GM12873 (cell line): ENCODE results near the gene SLC24A5.

Experiments
- TF ChIP-seq, protein P1 (sequence below): IDR thresholded peaks from 2 replicates; pipeline ENCODE4 v1.5.1; 2012; ENCODE audit warnings: low read depth, mild to moderate bottlenecking, moderate library complexity, low read length, control low read depth; ENCODE audit not compliant: insufficient read depth; ENCODE audit errors: missing control alignments

SLC24A5 gene

GRCh38 chr15:48170981-48171380, 50.2 kb downstream of the SLC24A5 start:
- TF ChIP-seq, protein P1, sequence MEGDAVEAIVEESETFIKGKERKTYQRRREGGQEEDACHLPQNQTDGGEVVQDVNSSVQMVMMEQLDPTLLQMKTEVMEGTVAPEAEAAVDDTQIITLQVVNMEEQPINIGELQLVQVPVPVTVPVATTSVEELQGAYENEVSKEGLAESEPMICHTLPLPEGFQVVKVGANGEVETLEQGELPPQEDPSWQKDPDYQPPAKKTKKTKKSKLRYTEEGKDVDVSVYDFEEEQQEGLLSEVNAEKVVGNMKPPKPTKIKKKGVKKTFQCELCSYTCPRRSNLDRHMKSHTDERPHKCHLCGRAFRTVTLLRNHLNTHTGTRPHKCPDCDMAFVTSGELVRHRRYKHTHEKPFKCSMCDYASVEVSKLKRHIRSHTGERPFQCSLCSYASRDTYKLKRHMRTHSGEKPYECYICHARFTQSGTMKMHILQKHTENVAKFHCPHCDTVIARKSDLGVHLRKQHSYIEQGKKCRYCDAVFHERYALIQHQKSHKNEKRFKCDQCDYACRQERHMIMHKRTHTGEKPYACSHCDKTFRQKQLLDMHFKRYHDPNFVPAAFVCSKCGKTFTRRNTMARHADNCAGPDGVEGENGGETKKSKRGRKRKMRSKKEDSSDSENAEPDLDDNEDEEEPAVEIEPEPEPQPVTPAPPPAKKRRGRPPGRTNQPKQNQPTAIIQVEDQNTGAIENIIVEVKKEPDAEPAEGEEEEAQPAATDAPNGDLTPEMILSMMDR, result no peak

DNA sequence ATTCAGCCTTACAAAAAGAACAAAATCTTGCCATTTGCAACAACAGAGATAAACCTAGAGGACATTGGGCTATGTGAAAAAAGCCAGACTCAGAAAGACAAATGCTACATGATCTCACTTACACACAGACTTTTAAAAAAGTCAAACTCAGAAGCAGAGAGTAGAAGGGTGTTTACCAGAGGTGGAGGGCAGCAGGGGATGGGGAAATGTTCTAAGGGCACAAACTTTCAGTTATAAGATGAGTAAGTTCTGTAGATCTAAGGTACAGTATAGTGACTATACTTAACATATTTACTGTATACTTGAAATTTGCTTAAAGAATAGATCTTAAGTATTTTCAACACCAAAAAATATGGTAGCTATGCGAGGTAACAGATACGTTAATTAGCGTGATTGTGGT, 54.3 kb downstream of the SLC24A5 start:
- TF ChIP-seq, protein P1, result no peak

GRCh38 chr15:48176112-48176511, 55.3 kb downstream of the SLC24A5 start:
- TF ChIP-seq, protein P1, result no peak

DNA sequence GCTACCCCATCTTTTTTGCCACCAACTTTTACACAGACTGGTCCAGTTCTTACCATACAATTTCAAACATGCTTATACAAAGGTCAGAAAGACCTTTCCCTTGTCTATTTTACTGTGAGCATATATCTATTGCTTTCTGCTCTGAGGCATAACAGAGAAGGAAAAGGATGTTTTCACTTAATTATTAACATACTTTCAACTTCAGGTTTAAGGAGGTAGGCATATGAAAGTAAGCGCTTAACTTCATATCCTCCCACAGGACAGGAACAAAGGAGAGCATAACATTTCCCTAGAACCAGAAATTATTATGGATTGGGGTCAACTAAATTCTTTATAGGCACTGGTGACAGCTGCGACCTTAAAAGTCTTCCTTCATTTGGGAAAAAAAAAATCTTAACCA, 56.2 kb downstream of the SLC24A5 start:
- TF ChIP-seq, protein P1, result no peak

GRCh38 chr15:48177383-48177765, 56.6 kb downstream of the SLC24A5 start:
- TF ChIP-seq, protein P1, result no peak

DNA sequence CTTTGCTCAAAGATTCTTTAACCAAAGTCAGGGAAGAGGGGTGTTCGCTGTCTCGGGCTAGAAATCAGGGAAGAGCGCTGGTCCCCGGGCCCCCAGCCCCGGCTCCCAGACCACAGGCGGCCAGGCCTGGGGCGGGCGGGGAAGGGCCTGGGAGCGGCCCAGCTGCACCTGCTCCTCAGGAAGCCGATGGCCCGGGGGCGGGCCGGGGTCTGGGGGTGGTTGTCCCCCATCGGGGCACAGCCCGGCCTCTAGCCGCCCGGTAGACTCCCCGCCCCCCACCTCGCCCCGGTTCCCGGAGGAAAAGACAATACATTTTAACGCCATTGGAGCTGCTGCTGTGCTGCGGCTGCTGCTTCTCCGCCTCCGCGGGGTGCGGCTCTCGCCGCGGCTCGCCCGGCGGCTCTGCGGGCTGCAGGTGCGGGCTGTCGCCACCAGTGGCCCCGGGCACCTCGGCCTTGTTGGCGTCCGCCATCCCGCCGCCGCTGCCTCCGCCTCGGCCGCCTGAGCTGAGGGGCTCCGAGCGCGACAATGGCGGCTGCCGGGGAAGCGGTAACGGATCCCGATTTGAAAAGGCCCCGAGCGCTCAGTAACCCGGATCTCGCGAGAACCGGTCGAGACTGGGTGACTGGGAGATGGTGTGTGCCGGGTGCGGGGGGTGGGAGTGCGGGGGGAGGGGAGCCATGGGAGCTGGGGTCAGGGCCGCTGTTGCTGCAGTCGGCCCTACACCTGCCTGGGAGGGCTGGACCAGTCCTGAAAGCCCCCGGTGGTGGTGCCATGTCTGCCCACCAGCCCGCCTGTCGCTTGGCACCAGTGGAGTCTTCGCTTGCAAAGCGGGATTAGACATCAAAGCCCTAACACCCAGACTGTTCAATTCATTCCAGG, 57.2 kb downstream of the SLC24A5 start, which contains the start of gene MYEF2:
TSS of gene MYEF2 (minus strand) at position 530 of the 882 bp plus-strand sequence. CDS start at position 472, 58 bp downstream.
- TF ChIP-seq, protein P1, result no peak

DNA sequence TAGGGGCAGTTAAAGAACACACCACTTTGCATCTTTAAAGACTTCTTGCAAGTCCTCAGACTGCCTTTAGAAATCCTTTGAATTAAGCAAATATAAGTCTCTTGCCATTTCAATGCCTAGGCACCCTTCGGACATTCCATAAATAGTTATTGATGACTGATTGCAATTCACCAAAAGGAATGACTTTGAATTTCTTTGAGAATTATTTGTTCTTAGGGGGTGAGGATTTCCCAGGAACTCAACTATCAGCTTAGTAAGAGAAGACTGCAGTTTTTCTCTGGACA, 57.8 kb downstream of the SLC24A5 start:
- TF ChIP-seq, protein P1, result no peak
